HFFc6 (cell line): Measurements from ENCODE around the gene COMMD3. TPM values are rescaled to one million over a fixed set of nuclear protein-coding genes. Genes with fewer than 3 reads are reported as not detected.

Experiments
- DNase-seq: peaks from one replicate; pipeline ENCODE4 v3.0.0-alpha.2; 2018
- H3K27ac Mint-ChIP-seq: 2 replicates; pipeline ENCODE4 v1.8.0; 2020; ENCODE audit warnings: mild to moderate bottlenecking, mixed read lengths
- H3K27me3 Mint-ChIP-seq: 2 replicates; pipeline ENCODE4 v1.8.0; 2021; ENCODE audit warnings: mild to moderate bottlenecking, moderate library complexity, mixed read lengths; ENCODE audit not compliant: insufficient read depth
- H3K36me3 Mint-ChIP-seq: 2 replicates; pipeline ENCODE4 v1.8.0; 2021; ENCODE audit warnings: low read depth, mixed read lengths
- H3K4me1 Mint-ChIP-seq: 2 replicates; pipeline ENCODE4 v1.8.0; 2020; ENCODE audit warnings: low read depth, mixed read lengths
- H3K4me3 Mint-ChIP-seq: 2 replicates; pipeline ENCODE4 v1.8.0; 2020; ENCODE audit warnings: mild to moderate bottlenecking, moderate library complexity, mixed read lengths
- H3K9me3 Mint-ChIP-seq: 2 replicates; pipeline ENCODE4 v1.8.0; 2020; ENCODE audit warnings: mild to moderate bottlenecking, mixed read lengths
- total RNA-seq, 6 experiments: library from RNA; stranded (reverse); fragmentation: NEBNext Ultra II Directional; extraction: Animal tissue kit (Norgen Biotek cat#: 25700); gene quantifications; 2 replicates in 1 of 6; 3 replicates in 5 of 6; pipeline ENCODE4 v1.2.3, GENCODE V29; 2021
- TF ChIP-seq, protein P1 (sequence below): fragments of 200-600 bp; sonication (generic); IDR thresholded peaks from 2 replicates; pipeline ENCODE4 v1.5.0; 2021; ENCODE audit warnings: antibody characterized with exemption, mild to moderate bottlenecking

The COMMD3 gene
- total RNA-seq, 6 experiments from 2014 or later = 39.5 to 47.6 (median 43.8) TPM

DNA sequence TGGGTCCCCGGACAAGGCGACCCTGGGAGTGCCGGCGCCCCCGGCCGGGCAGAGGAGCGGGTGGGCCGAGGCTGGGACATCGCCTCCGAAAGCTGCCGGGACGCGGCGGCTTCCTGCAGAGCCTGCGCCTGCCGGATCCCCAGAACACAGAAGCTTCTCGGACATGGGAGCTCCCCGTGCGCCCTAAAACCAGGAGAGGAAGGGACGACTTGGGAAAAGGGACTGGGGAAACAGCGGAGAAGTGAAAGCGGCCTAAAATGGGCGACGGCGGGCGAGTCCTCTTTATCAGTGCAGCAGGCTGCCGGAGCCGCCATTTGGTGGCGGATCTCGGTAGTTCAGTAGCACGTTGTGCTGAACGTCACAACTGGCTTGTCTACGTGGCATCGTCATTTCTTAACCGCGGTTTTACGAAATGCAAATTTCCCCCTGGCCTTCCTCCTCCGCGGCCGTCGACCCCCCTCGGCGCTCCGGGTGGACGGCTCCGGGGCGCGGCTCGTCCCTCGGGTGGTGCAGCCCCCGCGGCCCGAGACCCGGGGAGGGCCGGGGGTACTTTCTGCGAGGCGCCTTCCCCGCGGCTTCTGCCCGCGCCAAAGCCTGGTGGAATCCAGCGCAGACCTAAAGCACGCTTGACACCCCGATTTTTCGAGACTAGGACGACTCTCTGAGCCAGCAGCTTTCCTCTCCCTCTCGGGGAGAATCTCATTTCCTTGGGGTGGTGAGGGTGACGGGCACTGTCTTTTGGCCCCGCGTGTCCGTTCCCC, 19.2 kb downstream of the COMMD3 start:
- Mint-ChIP-seq H3K27me3 (peaks cover 33% of the 10 kb centered on the region), H3K27ac (peak overlapping the region; percentile 38), H3K9me3 (peaks cover 13% of the 10 kb centered on the region; the same call in 1 of the 2 replicates), H3K36me3 (peaks cover 17% of the 10 kb centered on the region), H3K4me1 (peaks cover 14% of the 10 kb centered on the region), H3K4me3 (peak overlapping the region; percentile 83)
- DNase-seq = no peak
- TF ChIP-seq, protein P1, sequence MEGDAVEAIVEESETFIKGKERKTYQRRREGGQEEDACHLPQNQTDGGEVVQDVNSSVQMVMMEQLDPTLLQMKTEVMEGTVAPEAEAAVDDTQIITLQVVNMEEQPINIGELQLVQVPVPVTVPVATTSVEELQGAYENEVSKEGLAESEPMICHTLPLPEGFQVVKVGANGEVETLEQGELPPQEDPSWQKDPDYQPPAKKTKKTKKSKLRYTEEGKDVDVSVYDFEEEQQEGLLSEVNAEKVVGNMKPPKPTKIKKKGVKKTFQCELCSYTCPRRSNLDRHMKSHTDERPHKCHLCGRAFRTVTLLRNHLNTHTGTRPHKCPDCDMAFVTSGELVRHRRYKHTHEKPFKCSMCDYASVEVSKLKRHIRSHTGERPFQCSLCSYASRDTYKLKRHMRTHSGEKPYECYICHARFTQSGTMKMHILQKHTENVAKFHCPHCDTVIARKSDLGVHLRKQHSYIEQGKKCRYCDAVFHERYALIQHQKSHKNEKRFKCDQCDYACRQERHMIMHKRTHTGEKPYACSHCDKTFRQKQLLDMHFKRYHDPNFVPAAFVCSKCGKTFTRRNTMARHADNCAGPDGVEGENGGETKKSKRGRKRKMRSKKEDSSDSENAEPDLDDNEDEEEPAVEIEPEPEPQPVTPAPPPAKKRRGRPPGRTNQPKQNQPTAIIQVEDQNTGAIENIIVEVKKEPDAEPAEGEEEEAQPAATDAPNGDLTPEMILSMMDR = peak; percentile 12; the same call in 1 of the 2 replicates

- H3K4me3 Mint-ChIP-seq = no peak overlapping the region
- H3K27ac Mint-ChIP-seq = no peak overlapping the region
- no peak for DNase-seq
- TF ChIP-seq, protein P1 = no peak
- H3K36me3 Mint-ChIP-seq = peaks cover 16% of the 10 kb centered on the region
- peaks cover 24% of the 10 kb centered on the region for H3K4me1 Mint-ChIP-seq
- H3K9me3 Mint-ChIP-seq = peaks cover 13% of the 10 kb centered on the region; the same call in 1 of the 2 replicates
- peaks cover 42% of the 10 kb centered on the region for H3K27me3 Mint-ChIP-seq
Measured at GRCh38 chr10:22338185-22338900, 22.2 kb downstream of the COMMD3 start.

- H3K27me3 Mint-ChIP-seq = peaks cover 41% of the 10 kb centered on the region
- TF ChIP-seq, protein P1 = no peak
- peaks cover 10% of the 10 kb centered on the region for H3K36me3 Mint-ChIP-seq
- peaks cover 9% of the 10 kb centered on the region; the same call in 1 of the 2 replicates for H3K9me3 Mint-ChIP-seq
- peaks cover 24% of the 10 kb centered on the region for H3K4me1 Mint-ChIP-seq
- H3K27ac Mint-ChIP-seq = no peak overlapping the region
- no peak for DNase-seq
- H3K4me3 Mint-ChIP-seq = no peak overlapping the region
Measured at GRCh38 chr10:22338931-22339330, 22.7 kb downstream of the COMMD3 start.

- Mint-ChIP-seq H3K4me1 (peaks cover 24% of the 10 kb centered on the region), H3K36me3 (peaks cover 13% of the 10 kb centered on the region), H3K4me3 (peak overlapping the region; percentile 91), H3K27ac (peak overlapping the region; percentile 90), H3K9me3 (peaks cover 12% of the 10 kb centered on the region), H3K27me3 (peaks cover 50% of the 10 kb centered on the region)
- no peak for DNase-seq
- TF ChIP-seq, protein P1 = no peak
Measured at GRCh38 chr10:22339761-22340328, 23.7 kb downstream of the COMMD3 start.

DNA sequence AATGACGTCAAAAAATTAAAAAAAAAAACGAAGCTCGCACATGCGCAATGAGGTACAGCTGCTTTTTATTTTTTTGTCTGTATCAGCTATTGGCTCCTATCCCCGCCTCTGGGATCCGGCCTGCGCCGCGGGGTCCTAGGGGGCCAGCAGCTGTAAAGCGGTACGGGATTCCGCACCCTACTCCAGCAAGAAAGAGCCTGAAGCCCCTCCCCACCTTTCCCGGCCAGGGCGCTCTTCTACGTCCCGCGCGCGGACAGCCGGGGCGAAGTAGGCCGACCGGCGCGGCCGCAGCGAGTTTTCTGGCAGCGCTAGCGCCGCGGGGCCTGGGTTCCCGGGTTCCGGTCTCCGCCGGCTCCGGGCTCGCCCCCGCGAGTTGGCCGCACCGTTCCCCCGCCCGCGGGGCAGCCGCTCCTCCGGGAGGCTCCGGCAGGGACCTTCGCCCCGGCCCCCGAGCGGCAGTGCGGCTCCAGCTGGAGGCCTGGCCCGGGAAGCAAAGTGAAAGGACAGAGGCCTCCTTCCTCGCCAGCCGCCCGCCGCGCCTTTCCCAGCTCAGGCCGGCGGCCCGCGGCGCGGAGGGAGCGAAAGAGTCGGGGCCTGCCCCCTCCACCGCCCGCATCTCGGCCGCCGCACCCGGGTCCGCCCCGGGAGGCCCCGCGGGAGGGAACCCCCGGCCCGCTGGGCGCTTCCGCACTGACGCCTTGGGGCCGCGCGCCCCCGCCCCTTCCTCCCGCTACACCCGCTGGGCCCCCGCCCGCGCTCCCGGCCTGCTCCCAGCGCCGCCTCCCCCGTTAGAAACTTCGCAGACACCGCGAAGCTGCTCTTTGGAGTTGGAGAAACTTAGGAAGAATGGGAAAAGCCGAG, 24.4 kb downstream of the COMMD3 start:
- H3K36me3 Mint-ChIP-seq = peaks cover 14% of the 10 kb centered on the region
- H3K27ac Mint-ChIP-seq = peak overlapping the region; percentile 90
- H3K9me3 Mint-ChIP-seq = peaks cover 13% of the 10 kb centered on the region
- peak overlapping the region; percentile 91 for H3K4me3 Mint-ChIP-seq
- TF ChIP-seq, protein P1 = no peak
- H3K4me1 Mint-ChIP-seq = peaks cover 24% of the 10 kb centered on the region
- DNase-seq = peak; percentile 41
- H3K27me3 Mint-ChIP-seq = peaks cover 50% of the 10 kb centered on the region
